HG02943 (cell line): ENCODE measurements around the gene MUTYH.

Source experiments
- ATAC-seq: cut with Tn5 transposase; IDR thresholded peaks from one replicate; pipeline ENCODE4 v1.9.1; 2021; ENCODE audit warnings: mild to moderate bottlenecking, low read depth, moderate library complexity; ENCODE audit not compliant: unreplicated experiment

MUTYH gene

GRCh38 chr1:45351508-45351907 lies 11.3 kb upstream of the MUTYH start:
- ATAC-seq, result no peak

- no peak for ATAC-seq
These were observed 8.9 kb upstream of the MUTYH start for GRCh38 chr1:45348966-45349677.

GRCh38 chr1:45348609-45348965 lies 8.3 kb upstream of the MUTYH start:
- ATAC-seq, result no peak

DNA sequence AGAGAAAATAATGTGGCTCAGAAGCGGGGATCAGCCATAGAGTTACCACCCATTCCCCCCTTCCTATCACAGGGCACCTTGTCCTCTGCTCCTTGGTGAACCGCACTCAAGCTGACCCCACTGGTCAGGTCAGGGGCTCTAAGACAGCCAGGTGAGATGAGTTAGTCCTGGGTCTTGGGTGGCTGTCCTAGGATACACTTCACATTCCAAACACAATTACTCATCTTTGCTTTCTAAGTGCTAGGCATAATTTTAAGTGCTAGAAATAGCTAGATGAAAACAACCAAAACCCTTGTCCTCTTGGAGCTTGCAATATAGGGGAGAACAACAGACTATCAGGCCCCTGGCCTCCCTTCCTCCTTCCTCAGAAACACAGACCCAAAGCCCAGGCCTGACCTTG lies 7.8 kb upstream of the MUTYH start:
- no peak for ATAC-seq

- no peak for ATAC-seq
These were observed 6.2 kb upstream of the MUTYH start for GRCh38 chr1:45346473-45346872.

GRCh38 chr1:45345014-45345413 lies 4.8 kb upstream of the MUTYH start:
- no peak for ATAC-seq

GRCh38 chr1:45344499-45344898 lies 4.3 kb upstream of the MUTYH start:
- no peak for ATAC-seq

GRCh38 chr1:45340816-45341466 lies 701 bp upstream of the MUTYH start:
- no peak for ATAC-seq

DNA sequence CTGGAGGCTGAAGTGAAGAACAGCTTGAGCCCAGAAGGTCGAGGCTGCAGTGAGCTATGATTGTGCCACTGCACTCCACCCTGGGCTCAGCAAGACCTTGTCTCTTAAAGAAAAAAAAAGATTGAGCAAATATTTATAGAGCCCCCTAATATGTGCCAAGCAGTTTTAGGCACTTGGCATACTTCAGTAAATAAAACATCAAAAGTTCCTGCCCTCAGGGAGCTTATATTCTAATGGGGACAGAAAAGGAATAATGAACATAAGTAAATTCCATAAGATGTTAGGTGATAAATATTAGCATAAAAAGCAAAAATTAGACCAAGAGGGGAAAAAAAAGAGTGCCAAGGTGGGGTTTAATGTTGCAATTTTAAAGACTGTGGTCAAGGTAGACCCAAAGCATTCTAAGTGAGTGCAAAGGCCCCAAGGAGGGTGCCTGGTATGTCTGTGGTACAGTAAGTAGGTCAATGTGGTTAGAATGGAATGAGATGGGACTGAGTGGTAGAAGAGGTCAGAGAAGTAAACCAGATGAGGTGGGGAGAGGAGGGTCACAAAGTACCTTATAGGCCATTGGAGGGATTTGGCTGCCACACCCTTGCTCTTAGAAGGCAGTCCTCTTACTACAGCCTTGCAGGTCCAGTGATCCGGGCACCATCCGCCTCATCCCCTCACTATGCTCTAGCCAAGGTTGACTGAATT lies 2.5 kb downstream of the MUTYH start:
- no peak for ATAC-seq

DNA sequence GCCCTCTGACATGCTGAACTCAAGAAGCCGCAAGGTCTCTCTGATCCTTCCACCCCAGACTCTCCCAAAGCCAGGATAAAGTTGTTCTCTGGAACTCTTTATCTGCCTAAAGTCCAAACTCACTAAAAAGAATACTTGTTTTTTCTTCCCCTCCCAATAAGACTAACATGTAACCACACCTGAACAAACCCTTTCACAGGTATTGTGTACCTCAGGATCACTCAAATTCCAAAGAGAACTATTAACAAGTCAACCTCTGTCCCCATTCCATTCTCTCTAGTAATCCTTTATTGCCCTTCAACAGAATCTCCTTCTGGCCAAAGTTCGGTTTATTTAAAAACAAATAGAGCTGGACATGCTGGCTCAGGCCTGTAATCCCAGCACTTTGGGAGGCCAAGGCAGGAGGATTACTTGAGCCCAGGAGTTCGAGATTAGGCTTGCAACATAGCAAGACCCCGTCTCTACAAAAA lies 4.3 kb downstream of the MUTYH start:
- no peak for ATAC-seq

DNA sequence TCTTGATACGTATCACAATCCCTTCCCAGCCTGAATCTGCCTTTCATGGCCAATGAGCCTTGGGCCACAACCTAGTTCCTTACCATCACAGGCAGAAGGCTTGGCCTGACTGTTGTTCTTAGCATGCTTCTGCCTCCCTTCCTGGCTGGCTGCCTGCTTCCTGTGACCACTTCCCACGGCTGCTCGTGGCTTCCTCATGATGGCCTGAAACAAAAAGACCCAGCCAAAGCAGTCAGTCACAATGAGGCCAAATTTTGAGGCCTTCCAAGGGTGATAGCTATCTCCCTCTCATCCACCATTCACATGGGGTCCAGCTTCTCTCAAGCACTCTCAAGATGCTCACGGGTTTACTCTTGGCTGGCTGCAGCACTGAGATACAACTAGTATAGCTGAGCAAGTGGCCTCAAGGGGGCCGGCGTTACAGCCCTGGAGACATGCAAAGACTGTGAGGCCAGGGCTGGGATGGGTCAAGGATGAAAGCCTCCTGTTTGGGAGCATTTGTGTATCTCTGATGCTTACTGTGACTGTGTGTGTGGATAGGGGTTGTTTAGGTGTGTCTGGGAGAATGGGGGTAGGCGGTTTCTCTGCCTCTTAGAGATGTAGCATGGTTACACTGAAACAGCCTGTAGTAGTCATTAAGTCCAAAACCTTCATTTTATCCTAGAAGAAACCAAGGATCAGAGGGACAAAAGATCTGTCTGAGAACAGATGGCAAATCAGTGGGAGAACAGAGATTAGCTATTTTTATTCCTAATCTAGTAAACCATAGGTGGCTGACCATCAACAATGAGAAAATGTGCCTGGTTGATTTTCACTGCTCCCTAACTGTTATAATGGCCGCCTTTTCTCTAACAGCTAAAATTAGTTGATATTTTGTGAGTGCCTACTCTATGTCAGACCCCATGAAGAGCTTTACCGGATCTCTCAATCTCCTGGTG lies 5.7 kb downstream of the MUTYH start:
- ATAC-seq, result no peak

- ATAC-seq, result no peak
These were observed 7.9 kb downstream of the MUTYH start for GRCh38 chr1:45332346-45332720.

DNA sequence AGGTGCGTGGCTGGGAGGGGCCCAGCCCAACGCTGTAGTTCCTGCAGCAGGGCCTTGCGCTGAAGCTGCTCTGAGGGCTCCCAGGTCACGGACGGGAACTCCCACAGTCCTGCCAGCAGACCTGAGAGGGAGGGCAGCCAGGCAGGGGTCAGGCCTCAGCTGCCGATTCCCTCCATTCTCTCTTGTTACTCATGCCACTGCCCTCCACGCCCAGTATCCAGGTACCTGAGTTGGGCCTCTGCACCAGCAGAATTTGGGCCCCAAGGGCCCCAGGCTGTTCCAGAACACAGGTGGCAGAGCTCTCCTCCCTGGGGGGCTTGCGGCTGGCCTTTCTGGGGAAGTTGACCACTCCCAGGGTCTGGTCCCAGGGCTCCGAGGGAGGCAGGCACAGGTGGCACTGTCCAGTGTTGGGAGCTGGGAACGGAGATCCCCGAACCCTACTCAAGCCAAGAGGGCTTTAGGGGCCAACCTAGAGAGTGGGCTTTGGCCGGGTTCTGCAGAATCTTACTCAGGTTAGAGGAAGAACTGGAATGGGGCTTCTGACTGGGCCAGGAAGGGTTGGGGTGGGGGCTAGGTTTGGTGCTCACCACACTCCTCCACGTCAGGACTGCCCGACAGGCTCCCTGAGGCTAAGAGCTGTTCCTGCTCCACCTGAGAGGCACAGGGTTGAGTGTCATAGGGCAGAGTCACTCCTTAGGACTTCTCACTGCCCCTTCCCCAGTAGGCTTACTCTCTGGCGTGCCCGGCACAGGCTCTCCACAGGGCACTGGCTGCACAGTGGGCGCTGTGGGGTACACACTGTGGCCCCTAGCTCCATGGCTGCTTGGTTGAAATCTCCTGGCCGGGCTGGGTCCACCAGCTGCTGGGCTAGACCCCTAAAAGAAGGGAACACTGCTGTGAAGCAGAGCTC lies 8.5 kb downstream of the MUTYH start:
- no peak for ATAC-seq

GRCh38 chr1:45329445-45329844 lies 10.8 kb downstream of the MUTYH start:
- no peak for ATAC-seq

GRCh38 chr1:45328680-45329079 lies 11.6 kb downstream of the MUTYH start:
- no peak for ATAC-seq

GRCh38 chr1:45327644-45328515 lies 12.4 kb downstream of the MUTYH start:
- no peak for ATAC-seq

DNA sequence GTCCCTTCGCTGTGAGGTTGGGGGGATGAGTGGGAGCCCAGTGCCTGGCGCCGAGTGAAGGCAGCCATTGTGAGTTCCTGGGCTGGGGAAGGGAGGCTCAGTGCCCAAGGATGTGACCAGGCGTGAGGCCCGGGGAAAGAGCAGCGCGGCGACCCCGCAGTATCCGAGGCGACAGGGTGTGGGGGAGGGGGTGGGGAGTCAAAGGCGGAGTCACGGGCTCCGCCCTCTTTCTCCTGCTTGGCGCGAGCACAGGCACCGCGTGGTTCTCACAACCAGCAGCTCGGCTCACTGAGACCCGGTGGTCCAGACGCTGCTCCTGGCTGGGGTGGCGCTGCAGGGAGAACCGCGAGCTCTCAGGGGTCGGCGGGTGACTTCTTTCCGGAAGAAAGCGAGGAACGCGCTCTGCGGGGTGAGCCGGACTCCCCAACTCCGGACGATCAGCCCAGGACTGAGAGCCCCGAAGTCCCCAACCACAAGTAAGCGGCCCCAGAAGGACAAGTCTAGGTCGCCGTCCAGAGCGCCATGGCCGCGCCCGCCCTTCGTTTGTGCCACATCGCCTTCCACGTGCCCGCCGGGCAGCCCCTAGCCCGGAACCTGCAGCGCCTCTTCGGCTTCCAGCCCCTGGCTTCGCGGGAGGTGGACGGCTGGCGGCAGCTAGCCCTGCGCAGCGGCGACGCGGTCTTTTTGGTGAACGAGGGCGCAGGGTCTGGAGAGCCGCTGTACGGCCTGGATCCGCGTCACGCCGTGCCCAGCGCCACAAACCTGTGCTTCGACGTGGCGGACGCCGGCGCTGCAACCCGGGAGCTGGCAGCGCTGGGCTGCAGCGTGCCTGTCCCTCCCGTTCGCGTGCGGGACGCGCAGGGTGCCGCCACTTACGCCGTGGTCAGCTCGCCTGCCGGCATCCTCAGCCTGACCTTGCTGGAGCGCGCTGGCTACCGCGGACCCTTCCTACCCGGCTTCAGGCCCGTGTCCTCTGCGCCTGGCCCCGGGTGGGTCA lies 13.3 kb downstream of the MUTYH start, which contains the start of gene HPDL:
Gene HPDL (plus strand): TSS at position 269 of the 997 bp plus-strand sequence. CDS start 254 bp downstream, at position 523.
- no peak for ATAC-seq
